HG03159 (cell line): ENCODE results near the gene PDK4.
"Not testable (repeated sequence)": the region's sequence is repeated elsewhere in the genome, so short reads cannot be mapped to it uniquely, and the experiment has no call there.

Experiments used
- ATAC-seq: cut with Tn5 transposase; IDR thresholded peaks from one replicate; pipeline ENCODE4 v1.9.1; 2021; ENCODE audit warnings: mild to moderate bottlenecking, moderate library complexity; ENCODE audit not compliant: unreplicated experiment

Gene PDK4

DNA sequence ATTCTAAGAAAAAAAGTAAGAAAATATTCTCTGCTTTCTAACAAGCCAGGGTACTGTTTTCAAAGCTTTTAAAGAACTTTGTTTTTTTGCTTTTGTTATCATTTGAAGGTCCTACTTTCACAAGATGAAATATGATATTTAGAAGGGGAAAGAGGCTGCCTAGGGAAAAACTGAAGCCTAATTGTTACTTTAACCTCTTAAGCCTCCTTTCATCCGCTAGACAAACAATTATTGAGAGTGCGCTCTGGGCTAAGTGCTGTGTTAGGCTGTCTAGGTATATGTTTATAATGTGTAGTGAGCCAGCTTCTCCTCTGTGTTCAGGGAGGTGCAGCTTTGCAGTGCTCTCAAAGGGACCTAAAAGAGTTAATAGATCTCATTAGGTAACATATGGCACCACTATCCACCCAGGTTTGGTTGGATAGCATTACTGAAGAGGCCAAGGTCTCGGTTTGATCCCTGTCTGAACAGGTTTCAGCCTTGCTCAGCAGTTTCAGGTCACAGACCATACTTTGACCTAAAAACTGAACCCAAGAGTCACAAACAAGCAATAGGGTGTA lies 17.9 kb downstream of the PDK4 start:
- no peak for ATAC-seq

- no peak for ATAC-seq
Observed at GRCh38 chr7:95577137-95577536, 19.2 kb downstream of the PDK4 start.

DNA sequence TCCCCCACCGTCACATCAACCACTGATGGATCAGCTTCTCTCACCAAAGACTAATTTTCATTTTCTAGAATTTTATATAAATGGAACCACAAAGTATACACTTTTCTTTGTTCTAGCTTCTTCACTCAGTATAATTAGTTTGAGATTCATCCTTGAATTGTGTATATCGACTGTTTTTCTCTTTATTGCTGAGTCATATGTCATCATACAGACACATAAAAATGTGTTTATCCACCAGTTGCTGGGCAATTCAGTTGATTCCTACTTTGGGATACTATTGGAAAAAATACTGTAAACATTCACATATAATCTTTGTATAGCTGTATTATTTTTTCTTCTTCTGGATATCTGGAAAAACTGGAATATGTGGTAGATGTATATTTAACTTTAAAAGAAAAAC lies 26.6 kb downstream of the PDK4 start:
- no peak for ATAC-seq

DNA sequence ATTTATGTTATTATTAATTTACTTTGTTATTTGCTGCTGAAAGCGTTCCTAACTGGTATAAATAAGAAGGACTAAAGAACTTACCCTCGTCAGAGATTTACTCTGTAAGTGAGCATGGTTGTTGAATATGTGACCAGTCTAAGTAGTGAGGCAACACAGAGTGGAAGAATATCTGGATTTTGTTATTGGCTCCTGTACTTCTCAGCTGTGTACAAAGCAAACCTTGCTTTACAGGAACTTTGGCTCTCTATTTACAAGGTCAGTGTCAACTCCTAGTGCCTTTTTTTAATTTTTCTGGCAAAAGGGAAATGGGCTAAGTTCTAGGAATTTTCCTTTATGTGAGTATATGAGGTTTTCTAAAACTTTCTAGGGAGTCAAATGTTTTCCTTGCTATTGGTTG lies 35.6 kb downstream of the PDK4 start:
- ATAC-seq = no peak

- ATAC-seq = no peak
Observed at GRCh38 chr7:95558864-95559263, 37.5 kb downstream of the PDK4 start.

DNA sequence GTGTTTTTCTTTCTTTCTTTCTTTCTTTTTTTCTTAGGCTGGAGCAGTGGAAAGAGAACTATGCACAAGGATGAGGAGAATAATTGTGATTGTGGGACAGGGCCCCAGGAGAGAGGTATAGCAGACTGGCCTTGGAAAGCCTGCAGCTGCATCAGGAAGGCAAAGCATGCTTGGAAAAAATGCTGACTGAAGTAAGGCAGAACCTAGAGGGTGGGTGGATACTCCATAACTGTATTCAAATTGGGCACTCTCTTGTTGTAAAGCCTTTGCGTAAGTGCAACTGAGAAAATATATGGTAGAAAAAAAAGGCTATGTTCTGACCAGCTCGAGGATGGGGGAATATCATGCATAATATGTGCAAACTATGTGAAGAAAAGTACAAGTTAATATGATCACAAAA lies 39.5 kb downstream of the PDK4 start:
- ATAC-seq = no peak

GRCh38 chr7:95553939-95554338 lies 42.4 kb downstream of the PDK4 start:
- ATAC-seq = no peak

DNA sequence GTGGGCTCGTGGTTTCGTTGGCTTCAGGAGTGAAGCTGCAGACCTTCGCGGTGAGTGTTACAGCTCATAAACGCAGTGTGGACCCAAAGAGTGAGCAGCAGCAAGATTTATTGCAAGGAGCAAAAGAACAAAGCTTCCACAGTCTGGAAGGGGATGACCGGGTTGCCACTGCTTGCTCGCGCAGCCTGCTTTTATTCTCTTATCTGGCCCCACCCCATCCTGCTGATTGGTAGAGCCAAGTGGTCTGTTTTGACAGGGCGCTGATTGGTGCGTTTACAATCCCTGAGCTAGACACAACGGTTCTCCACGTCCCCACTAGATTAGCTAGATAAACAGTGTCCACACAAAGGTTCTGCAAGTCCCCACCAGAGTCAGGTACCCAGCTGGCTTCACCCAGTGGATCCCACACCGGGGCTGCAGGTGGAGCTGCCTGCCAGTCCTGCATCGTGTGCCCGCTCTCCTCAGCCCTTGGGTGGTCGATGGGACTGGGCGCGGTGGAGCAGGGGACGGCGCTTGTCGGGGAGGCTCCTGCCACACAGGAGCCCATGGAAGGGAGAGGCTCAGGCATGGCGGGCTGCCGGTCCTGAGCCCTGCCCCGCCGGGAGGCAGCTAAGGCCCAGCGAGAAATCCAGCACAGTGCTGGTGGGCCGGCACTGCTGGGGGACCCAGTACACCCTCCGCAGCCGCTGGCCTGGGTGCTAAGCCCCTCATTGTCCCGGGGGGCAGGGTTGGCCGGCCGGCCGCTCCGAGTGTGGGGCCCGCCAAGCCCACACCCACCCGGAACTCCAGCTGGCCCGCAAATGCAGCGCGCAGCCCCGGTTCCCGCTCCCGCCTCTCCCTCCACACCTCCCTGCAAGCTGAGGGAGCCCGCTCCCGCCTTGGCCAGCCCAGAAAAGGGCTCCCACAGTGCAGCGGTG lies 44.0 kb downstream of the PDK4 start:
- ATAC-seq = not testable (repeated sequence)

GRCh38 chr7:95550546-95550945 lies 45.8 kb downstream of the PDK4 start:
- no peak for ATAC-seq

DNA sequence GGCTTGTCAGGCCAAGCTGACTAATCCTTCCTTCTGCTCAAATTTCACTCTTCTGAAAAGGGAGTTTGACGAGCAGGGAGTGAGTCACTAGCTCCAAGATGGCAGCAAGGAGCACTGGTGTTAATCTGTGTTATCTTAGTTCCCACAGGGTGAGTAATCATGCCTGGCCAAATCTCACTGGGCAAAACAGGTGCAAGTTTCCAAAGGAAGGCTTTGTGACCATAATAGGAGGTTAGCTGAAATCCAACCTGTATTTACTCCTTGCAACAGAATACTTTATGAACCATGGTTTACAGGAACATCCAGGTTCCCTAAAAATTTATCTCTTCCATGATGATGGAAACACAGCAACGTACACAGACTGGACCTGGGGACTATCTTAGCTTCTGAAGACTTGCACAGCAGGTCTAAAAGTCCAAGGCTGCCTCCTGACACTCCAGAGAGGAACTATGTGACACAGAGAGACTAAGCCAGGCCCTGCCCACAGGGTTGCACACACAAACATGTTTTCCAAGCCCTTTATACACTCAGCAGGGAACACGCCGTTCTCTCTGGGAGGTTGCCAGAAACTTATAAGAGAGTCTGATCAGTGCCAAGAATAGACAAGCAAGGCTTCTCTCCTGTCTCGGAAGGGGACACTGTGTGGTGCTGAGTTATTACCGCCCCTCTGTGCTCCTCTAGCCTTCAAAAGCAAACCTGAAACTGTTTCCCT lies 46.3 kb downstream of the PDK4 start:
- ATAC-seq = no peak

GRCh38 chr7:95547361-95548348 lies 48.7 kb downstream of the PDK4 start:
- no peak for ATAC-seq

- ATAC-seq = no peak
Observed at GRCh38 chr7:95546647-95547046, 49.7 kb downstream of the PDK4 start.

DNA sequence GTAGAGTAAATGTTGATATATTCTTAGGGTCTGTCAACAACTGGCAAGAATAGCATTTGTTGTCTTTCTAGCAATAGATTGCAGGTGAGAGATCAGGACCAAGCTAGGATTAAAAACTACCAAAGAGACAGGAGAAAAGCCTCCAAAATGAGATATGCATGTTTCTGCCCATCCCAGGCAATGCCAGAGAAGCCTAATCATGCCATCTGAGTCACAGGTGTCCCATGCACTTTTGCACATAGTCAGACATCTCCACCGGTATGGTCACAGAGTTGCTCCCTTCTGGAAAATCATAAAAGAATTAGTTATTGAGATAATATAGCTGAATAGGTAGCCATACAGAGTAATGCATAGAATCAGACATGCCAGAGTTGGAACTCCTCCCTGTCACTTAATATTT lies 50.6 kb downstream of the PDK4 start:
- ATAC-seq = no peak

GRCh38 chr7:95545007-95545615 lies 51.2 kb downstream of the PDK4 start:
- ATAC-seq = no peak

- no peak for ATAC-seq
Observed at GRCh38 chr7:95544171-95544570, 52.1 kb downstream of the PDK4 start.

DNA sequence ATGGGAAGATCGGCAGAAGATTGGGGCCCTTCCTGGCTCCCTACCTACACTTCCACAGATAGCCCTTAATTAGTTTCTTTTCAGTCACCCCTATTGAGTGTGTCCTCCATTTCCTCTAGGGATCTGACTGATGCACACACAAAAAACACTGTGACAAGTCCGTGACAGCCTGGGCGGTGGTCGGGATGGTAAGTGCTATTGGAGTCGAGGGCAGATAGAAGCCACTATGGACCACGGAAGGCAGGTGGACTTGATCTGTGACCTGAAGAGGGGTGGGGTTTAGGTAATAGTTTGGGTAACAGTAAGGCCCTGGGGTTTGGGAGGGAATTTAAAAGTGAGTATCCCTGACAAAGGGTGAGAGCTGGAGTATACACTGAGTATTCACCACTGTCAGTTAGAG lies 53.0 kb downstream of the PDK4 start:
- ATAC-seq = no peak

GRCh38 chr7:95540366-95540765 lies 56.0 kb downstream of the PDK4 start:
- no peak for ATAC-seq

DNA sequence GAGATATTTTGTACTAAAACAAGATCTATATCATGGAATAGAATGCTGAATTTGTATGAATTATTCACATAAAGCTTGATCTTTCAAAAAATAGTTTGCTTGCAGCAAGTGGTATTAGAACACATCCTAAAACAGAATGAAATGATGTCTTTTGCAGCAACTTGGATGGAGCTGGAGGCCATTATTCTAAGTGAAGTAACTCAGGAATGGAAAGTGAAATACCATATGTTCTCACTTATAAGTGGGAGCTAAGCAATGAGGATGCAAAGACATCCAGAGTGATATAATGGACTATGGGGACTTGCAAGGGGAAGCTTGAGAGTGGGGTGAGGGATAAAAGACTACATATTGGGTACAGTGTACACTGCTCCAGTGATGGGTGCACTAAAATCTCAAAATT lies 56.9 kb downstream of the PDK4 start:
- no peak for ATAC-seq

- no peak for ATAC-seq
Observed at GRCh38 chr7:95537468-95537867, 58.8 kb downstream of the PDK4 start.

DNA sequence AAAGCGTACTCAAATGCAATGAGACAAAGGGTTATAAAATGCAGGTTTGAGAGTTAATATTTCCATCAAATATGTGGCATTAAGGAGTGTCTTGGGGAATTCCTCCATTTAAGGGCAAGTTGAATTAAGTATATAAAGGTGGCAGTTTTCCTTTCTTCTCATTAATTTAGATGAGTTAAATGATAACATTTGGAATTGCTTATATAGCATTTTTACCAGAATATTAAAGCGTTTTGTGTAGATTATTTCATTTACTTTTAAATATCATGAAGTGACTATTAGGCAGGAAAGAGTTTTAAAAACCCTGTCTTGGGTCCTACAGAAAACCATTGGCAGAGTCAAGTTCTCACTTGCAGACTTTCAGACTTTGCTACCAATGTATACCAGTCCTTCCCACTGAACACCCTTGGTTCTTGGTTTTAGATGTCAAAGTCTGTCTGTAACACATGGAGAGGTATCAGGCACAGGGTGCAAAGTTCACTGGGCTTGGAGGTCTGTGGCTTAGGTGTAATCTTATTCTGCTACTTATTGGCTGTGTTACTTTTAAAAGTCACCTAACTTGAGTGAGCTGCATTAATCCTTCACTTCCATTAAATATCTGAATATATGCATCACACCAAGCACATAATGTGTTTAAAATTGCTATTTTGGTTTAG lies 59.5 kb downstream of the PDK4 start:
- no peak for ATAC-seq
